PFSK-1 (cell line): ENCODE measurements around the gene TM4SF1.

ENCODE experiments used
- FOXP2 ChIP-seq: optimal IDR thresholded peaks from 2 replicates; pipeline ENCODE3; 2011; ENCODE audit warnings: borderline replicate concordance, control low read depth, inconsistent platforms; ENCODE audit not compliant: insufficient read depth; ENCODE audit errors: extremely low read length, extremely low read depth
- POLR2AphosphoS5 ChIP-seq: IDR thresholded peaks from 2 replicates; pipeline ENCODE4 v1.6.1; 2012; ENCODE audit warnings: low read depth, mild to moderate bottlenecking, control low read depth, low read length, moderate library complexity
- REST ChIP-seq, 2 experiments: IDR thresholded peaks; 2 replicates each; pipeline versions ENCODE4 v1.6.1 to v1.8.0; 2011 to 2012; ENCODE audit warnings: low read depth in 2 of 2, low read length in 2 of 2, control low read depth in 1 of 2, inconsistent platforms in 1 of 2, mild to moderate bottlenecking in 1 of 2, moderate library complexity in 1 of 2; ENCODE audit not compliant: insufficient read depth in 1 of 2
- SIN3A ChIP-seq: IDR thresholded peaks from 2 replicates; pipeline ENCODE4 v1.6.1; 2012; ENCODE audit warnings: mild to moderate bottlenecking, low read length, moderate library complexity, borderline replicate concordance; ENCODE audit not compliant: insufficient read depth
- TAF1 ChIP-seq: IDR thresholded peaks from 2 replicates; pipeline ENCODE4 v1.6.1; 2012; ENCODE audit warnings: low read length, control low read depth, borderline replicate concordance; ENCODE audit not compliant: insufficient read depth

The TM4SF1 gene

GRCh38 chr3:149371723-149372114 lies 5.7 kb downstream of the TM4SF1 start:
- TF ChIP-seq SIN3A (no peak), POLR2AphosphoS5 (no peak), FOXP2 (no peak)

- TF ChIP-seq REST (IDR thresholded peaks at IDR 0.05; ENCODE audit: insufficient read depth in 1 of 2, low read depth in 2 of 2, low read length in 2 of 2) (no peak), FOXP2 (no peak), SIN3A (no peak), POLR2AphosphoS5 (no peak), TAF1 (no peak)
Observed at GRCh38 chr3:149371001-149371722, 6.3 kb downstream of the TM4SF1 start.

GRCh38 chr3:149369991-149370866 lies 7.2 kb downstream of the TM4SF1 start:
- no peak for TF ChIP-seq FOXP2

GRCh38 chr3:149368674-149369497 lies 8.6 kb downstream of the TM4SF1 start:
- TF ChIP-seq POLR2AphosphoS5 (no peak), SIN3A (no peak), FOXP2 (no peak), REST (IDR thresholded peaks at IDR 0.05; ENCODE audit: insufficient read depth in 1 of 2, low read depth in 2 of 2, low read length in 2 of 2) (no peak), TAF1 (no peak)

- TF ChIP-seq FOXP2 (no peak), REST (IDR thresholded peaks at IDR 0.05; ENCODE audit: insufficient read depth in 1 of 2, low read depth in 2 of 2, low read length in 2 of 2) (no peak), TAF1 (no peak), POLR2AphosphoS5 (no peak), SIN3A (no peak)
Observed at GRCh38 chr3:149368201-149368673, 9.2 kb downstream of the TM4SF1 start.
